ENCODE measurements around the gene EIF4H. TPM values are rescaled to one million over a fixed set of nuclear protein-coding genes. Genes with fewer than 3 reads are reported as not detected.

The EIF4H gene
- total RNA-seq, 1 experiment from 2014 or later, result 384 TPM

- H3K4me3 ChIP-seq (replicated peaks in 1 of 2; ENCODE audit: low read depth in 1 of 2, low read length in 2 of 2), result no peak overlapping the region
- H3K4me1 ChIP-seq (ENCODE audit: control insufficient read depth in 1 of 2, insufficient read depth in 2 of 2, low read length in 2 of 2), result peaks cover 3 to 18% of the 10 kb centered on the region in 2 experiments; a peak in 3 of 4 replicates
- H3K9me3 ChIP-seq (ENCODE audit: control insufficient read depth in 1 of 2, insufficient read depth in 1 of 2, low read depth in 1 of 2, low read length in 2 of 2), result no peaks in the 10 kb centered on the region
- ChIA-PET CTCF (interaction anchor here (2.1 kb wide), 1 partner anchor 12 kb away, joined by 8 read pairs; no protein-coding TSS in a partner anchor), RAD21 (ENCODE audit: low non-redundant PET in 1 of 2, low total read pairs in 2 of 2, uncharacterized antibody in 2 of 2, unreplicated experiment in 2 of 2) (no interaction called here), POLR2A (no interaction called here)
- no peaks in the 10 kb centered on the region for H3K36me3 ChIP-seq (ENCODE audit: control insufficient read depth in 1 of 2, insufficient read depth in 2 of 2, low read length in 2 of 2)
- ATAC-seq, result no peak
- TF ChIP-seq POLR2AphosphoS5 (IDR thresholded peaks at IDR 0.05; ENCODE audit: low read depth, low read length), result no peak
- TF ChIP-seq EGR1 (IDR thresholded peaks at IDR 0.05; ENCODE audit: low read depth), result no peak
- no peak for TF ChIP-seq POLR2A (IDR thresholded peaks at IDR 0.05; ENCODE audit: borderline replicate concordance, extremely low read depth, insufficient read depth, insufficient read length)
- no peak for TF ChIP-seq ATF3 (IDR thresholded peaks at IDR 0.05)
- TF ChIP-seq FOSL1 (IDR thresholded peaks at IDR 0.05; ENCODE audit: low read depth), result no peak
- no peak for TF ChIP-seq EZH2phosphoT487 (IDR thresholded peaks at IDR 0.05; ENCODE audit: borderline replicate concordance)
- TF ChIP-seq, protein P1, sequence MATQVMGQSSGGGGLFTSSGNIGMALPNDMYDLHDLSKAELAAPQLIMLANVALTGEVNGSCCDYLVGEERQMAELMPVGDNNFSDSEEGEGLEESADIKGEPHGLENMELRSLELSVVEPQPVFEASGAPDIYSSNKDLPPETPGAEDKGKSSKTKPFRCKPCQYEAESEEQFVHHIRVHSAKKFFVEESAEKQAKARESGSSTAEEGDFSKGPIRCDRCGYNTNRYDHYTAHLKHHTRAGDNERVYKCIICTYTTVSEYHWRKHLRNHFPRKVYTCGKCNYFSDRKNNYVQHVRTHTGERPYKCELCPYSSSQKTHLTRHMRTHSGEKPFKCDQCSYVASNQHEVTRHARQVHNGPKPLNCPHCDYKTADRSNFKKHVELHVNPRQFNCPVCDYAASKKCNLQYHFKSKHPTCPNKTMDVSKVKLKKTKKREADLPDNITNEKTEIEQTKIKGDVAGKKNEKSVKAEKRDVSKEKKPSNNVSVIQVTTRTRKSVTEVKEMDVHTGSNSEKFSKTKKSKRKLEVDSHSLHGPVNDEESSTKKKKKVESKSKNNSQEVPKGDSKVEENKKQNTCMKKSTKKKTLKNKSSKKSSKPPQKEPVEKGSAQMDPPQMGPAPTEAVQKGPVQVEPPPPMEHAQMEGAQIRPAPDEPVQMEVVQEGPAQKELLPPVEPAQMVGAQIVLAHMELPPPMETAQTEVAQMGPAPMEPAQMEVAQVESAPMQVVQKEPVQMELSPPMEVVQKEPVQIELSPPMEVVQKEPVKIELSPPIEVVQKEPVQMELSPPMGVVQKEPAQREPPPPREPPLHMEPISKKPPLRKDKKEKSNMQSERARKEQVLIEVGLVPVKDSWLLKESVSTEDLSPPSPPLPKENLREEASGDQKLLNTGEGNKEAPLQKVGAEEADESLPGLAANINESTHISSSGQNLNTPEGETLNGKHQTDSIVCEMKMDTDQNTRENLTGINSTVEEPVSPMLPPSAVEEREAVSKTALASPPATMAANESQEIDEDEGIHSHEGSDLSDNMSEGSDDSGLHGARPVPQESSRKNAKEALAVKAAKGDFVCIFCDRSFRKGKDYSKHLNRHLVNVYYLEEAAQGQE (IDR thresholded peaks at IDR 0.05; ENCODE audit: low read depth), result no peak
- TF ChIP-seq ELF1 (IDR thresholded peaks at IDR 0.05; ENCODE audit: borderline replicate concordance, low read depth), result no peak
- no peak for TF ChIP-seq ZFX (IDR thresholded peaks at IDR 0.05)
- TF ChIP-seq ZNF274 (IDR thresholded peaks at IDR 0.05; ENCODE audit: low read depth, low read length), result no peak
- TF ChIP-seq EZH2 (IDR thresholded peaks at IDR 0.05), result no peak
- TF ChIP-seq SIN3A (IDR thresholded peaks at IDR 0.05; ENCODE audit: low read depth), result no peak
- TF ChIP-seq TCF7L2 (IDR thresholded peaks at IDR 0.05; ENCODE audit: borderline replicate concordance, extremely low read depth, insufficient read depth, insufficient read length), result no peak
- TF ChIP-seq MAX (IDR thresholded peaks at IDR 0.05), result no peak
- no peak overlapping the region for H3K9ac ChIP-seq (ENCODE audit: low read length)
- H4K20me1 ChIP-seq (ENCODE audit: insufficient read depth), result no peaks in the 10 kb centered on the region
- H3K4me2 ChIP-seq (ENCODE audit: low read length), result no peak overlapping the region
- BruUV-seq (replicated peaks), result no TSS peak
- H3K9me2 ChIP-seq (ENCODE audit: insufficient read depth), result no peaks in the 10 kb centered on the region
- no peak overlapping the region for H2AFZ ChIP-seq (ENCODE audit: low read depth, low read length, poor library complexity, severe bottlenecking)
- intact Hi-C loops (cut with micrococcal nuclease), result no loop called here
- H3K27ac ChIP-seq (ENCODE audit: low read depth, low read length), result no peak overlapping the region
- DNase-seq (ENCODE audit: low read depth, low spot score), result no peak
- no peaks in the 10 kb centered on the region for H3K79me2 ChIP-seq (ENCODE audit: insufficient read depth, low read length)
- H3K27me3 ChIP-seq (ENCODE audit: insufficient read depth, low read length), result no peaks in the 10 kb centered on the region
Measured at GRCh38 chr7:74218343-74218698, 44.2 kb downstream of the EIF4H start.

All from HCT116 (cell line).